ENCODE measurements around the gene PDXK. TPM values are rescaled to one million over a fixed set of nuclear protein-coding genes. Genes with fewer than 3 reads are reported as not detected.

The PDXK gene
- total and polyA plus RNA-seq, 9 of the 15 experiments (the other 6 are each of a cell fraction or from before 2014, with no cell fraction given) = 5.6 to 162 (median 76.5) TPM

DNA sequence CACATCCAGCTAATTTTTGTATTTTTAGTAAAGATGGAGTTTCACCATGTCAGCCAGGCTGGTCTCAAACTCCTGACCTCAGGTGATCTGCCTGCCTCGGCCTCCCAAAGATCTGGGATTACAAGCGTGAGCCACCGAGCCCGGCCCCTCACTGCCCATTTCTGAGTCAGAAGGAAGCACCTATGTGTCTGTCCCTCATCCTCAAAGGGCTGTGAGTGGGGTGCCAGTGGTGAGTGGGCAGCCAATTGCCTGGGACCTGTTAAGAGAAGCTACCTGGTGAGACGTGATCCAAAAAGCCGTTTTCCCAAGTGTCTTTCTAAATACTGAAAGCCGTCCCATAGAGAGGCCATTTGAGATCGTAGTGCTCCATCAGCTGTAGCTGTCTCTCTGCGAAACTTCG is 27.1 kb upstream of the PDXK start:
- Histone ChIP-seq H3K36me3 (ENCODE audit: control insufficient read depth, insufficient read depth, low read length) (peaks cover 97% of the 10 kb centered on the region), H3K9me3 (replicated peaks; ENCODE audit: control insufficient read depth, insufficient read depth, low read depth, low read length) (no peaks in the 10 kb centered on the region), H3K27me3 (ENCODE audit: control insufficient read depth in 2 of 2, insufficient read depth in 2 of 2, low read length in 2 of 2) (no peaks in the 10 kb centered on the region), H3K4me3 (no peak overlapping the region), H3K4me1 (replicated peaks in 1 of 2; ENCODE audit: control insufficient read depth in 2 of 2, insufficient read depth in 2 of 2, low read length in 2 of 2) (peaks cover 0 to 24% of the 10 kb centered on the region in 2 experiments; a peak in 1 of 5 replicates), H3K9ac (ENCODE audit: insufficient read depth in 1 of 2, low read depth in 2 of 2, low read length in 2 of 2) (no peak overlapping the region), H2AFZ (ENCODE audit: low read depth, low read length) (no peak overlapping the region), H3K27ac (ENCODE audit: extremely low read depth, low read depth, low read length) (no peak overlapping the region), H4K20me1 (replicated peaks; ENCODE audit: control insufficient read depth, insufficient read depth, low read length) (no peaks in the 10 kb centered on the region), H3K79me2 (ENCODE audit: control insufficient read depth, insufficient read depth, low read length) (no peaks in the 10 kb centered on the region), H3K4me2 (ENCODE audit: insufficient read depth, low read length) (no peak overlapping the region), H3K9me1 (ENCODE audit: control insufficient read depth, insufficient read depth, low read length) (no peaks in the 10 kb centered on the region)
- ChIA-PET POLR2A (interaction anchor here (0.6 to 1.1 kb wide), 2 partner anchors 134 to 281 kb away, joined by 3 read pairs; no protein-coding TSS in a partner anchor), CTCF (ENCODE audit: low intra/inter-chr PET ratio) (no interaction called here)
- no peak for ATAC-seq
- no peak for DNase-seq (ENCODE audit: extremely low read depth in 1 of 4, low spot score in 3 of 4)
- WGBS (ENCODE audit: insufficient coverage, low coverage, missing lambda C conversion rate) = 93% methylated on average over 8 of the region's 10 CpGs
- FAIRE-seq = no peak
- in situ Hi-C loops (cut with MboI) (no loop called here), intact Hi-C loops (cut with micrococcal nuclease) (no loop called here)
- BruUV-seq (replicated peaks) = no TSS peak
- TF ChIP-seq E2F1 (CRISPR knock-in tag; IDR thresholded peaks at IDR 0.05) (no peak), KLF13 (tag; IDR thresholded peaks at IDR 0.05; ENCODE audit: borderline replicate concordance, low read depth) (no peak), SIN3A (IDR thresholded peaks at IDR 0.05; ENCODE audit: borderline replicate concordance in 2 of 2, control insufficient read depth in 1 of 2, low read depth in 2 of 2, low read length in 2 of 2) (no peak), NR1H2 (CRISPR knock-in tag; IDR thresholded peaks at IDR 0.05) (no peak), MEF2D (tag; conservative IDR thresholded peaks at IDR 0.05; ENCODE audit: low read depth) (no peak)
- TF ChIP-seq, protein P1, sequence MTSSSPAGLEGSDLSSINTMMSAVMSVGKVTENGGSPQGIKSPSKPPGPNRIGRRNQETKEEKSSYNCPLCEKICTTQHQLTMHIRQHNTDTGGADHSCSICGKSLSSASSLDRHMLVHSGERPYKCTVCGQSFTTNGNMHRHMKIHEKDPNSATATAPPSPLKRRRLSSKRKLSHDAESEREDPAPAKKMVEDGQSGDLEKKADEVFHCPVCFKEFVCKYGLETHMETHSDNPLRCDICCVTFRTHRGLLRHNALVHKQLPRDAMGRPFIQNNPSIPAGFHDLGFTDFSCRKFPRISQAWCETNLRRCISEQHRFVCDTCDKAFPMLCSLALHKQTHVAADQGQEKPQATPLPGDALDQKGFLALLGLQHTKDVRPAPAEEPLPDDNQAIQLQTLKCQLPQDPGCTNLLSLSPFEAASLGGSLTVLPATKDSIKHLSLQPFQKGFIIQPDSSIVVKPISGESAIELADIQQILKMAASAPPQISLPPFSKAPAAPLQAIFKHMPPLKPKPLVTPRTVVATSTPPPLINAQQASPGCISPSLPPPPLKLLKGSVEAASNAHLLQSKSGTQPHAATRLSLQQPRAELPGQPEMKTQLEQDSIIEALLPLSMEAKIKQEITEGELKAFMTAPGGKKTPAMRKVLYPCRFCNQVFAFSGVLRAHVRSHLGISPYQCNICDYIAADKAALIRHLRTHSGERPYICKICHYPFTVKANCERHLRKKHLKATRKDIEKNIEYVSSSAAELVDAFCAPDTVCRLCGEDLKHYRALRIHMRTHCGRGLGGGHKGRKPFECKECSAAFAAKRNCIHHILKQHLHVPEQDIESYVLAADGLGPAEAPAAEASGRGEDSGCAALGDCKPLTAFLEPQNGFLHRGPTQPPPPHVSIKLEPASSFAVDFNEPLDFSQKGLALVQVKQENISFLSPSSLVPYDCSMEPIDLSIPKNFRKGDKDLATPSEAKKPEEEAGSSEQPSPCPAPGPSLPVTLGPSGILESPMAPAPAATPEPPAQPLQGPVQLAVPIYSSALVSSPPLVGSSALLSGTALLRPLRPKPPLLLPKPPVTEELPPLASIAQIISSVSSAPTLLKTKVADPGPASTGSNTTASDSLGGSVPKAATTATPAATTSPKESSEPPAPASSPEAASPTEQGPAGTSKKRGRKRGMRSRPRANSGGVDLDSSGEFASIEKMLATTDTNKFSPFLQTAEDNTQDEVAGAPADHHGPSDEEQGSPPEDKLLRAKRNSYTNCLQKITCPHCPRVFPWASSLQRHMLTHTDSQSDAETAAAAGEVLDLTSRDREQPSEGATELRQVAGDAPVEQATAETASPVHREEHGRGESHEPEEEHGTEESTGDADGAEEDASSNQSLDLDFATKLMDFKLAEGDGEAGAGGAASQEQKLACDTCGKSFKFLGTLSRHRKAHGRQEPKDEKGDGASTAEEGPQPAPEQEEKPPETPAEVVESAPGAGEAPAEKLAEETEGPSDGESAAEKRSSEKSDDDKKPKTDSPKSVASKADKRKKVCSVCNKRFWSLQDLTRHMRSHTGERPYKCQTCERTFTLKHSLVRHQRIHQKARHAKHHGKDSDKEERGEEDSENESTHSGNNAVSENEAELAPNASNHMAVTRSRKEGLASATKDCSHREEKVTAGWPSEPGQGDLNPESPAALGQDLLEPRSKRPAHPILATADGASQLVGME (CRISPR knock-in tag; IDR thresholded peaks at IDR 0.05) = no peak

Measured in K562 (cell line).